Activated CD4-positive, alpha-beta T cell treated with anti-CD3 and anti-CD28 coated beads, Interleukin-2, amount 10 ng/mL, durations not matched to agents 7 days and 5 days (primary cell): ENCODE results near the gene CHEK1. TPM values are rescaled to one million over a fixed set of nuclear protein-coding genes. Genes with fewer than 3 reads are reported as not detected.
"Not testable (repeated sequence)": the region's sequence is repeated elsewhere in the genome, so short reads cannot be mapped to it uniquely, and the experiment has no call there.

Experiments used
- CTCF ChIA-PET: fragments of 350-600 bp; sonication (Branson Sonifier 250); formaldehyde crosslinking; loops from one replicate; lab custom pipeline; 2021; ENCODE audit warnings: antibody characterized with exemption; lab: Charles Lee
- POLR2A ChIA-PET: fragments of 350-600 bp; sonication (Branson Sonifier 250); formaldehyde crosslinking; loops from one replicate; lab custom pipeline; 2021; ENCODE audit warnings: antibody characterized with exemption; lab: Charles Lee
- DNase-seq: peaks from one replicate; pipeline ENCODE4 v3.0.0-alpha.2; 2020
- H3K27ac Mint-ChIP-seq: one replicate; pipeline ENCODE4 v1.8.0; 2021; ENCODE audit warnings: mild to moderate bottlenecking, moderate library complexity, mixed read lengths
- H3K27me3 Mint-ChIP-seq: one replicate; pipeline ENCODE4 v1.8.0; 2021; ENCODE audit warnings: mixed read lengths
- H3K36me3 Mint-ChIP-seq: one replicate; pipeline ENCODE4 v1.8.0; 2021; ENCODE audit warnings: low read depth, mixed read lengths
- H3K4me1 Mint-ChIP-seq: one replicate; pipeline ENCODE4 v1.8.0; 2021; ENCODE audit warnings: mixed read lengths
- H3K4me3 Mint-ChIP-seq: one replicate; pipeline ENCODE4 v1.8.0; 2021; ENCODE audit warnings: mild to moderate bottlenecking, moderate library complexity, mixed read lengths
- H3K9me3 Mint-ChIP-seq: one replicate; pipeline ENCODE4 v1.8.0; 2021; ENCODE audit warnings: mixed read lengths
- total RNA-seq, 2 experiments: library from RNA; stranded (reverse); gene quantifications; one replicate each; pipeline ENCODE4 v1.2.3, GENCODE V29; 2021

Gene CHEK1
- 10 to 100 TPM; 81.4 to 87.2 TPM for total RNA-seq

DNA sequence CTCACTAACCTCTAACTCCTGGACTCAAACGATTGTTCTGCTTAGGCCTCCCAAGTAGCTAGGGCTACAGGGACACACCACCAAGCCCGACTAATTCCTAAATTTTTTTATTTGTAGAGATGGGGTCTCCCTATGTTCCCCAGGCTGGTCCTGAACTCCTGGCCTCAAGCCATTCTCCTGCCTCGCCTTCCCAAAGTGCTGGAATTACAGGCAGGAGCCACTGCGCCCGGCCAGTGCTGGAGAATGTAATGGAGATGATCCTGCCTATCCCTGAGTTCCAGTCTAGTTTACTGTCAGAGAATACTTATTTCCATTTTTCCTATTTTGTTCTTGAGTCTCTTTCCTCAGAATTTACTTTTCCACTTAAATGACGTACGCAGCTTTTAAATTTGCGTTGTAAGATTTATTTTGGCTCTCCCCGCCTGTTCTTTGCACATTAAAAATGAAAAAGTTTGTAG, at the start of gene CHEK1:
CHEK1 (plus strand) TSS at position 408 of the 458 bp plus-strand sequence. CDS start 1,606 bp downstream, outside the sequence.
- H3K27me3 Mint-ChIP-seq, result no peaks in the 10 kb centered on the region
- H3K9me3 Mint-ChIP-seq, result no peaks in the 10 kb centered on the region
- H3K27ac Mint-ChIP-seq, result peak within 1 kb of the TSS; percentile 100
- peaks cover 40% of the 10 kb centered on the region for H3K4me1 Mint-ChIP-seq
- no peak for DNase-seq
- peaks cover 33% of the 10 kb centered on the region for H3K36me3 Mint-ChIP-seq
- peak within 1 kb of the TSS; percentile 87 for H3K4me3 Mint-ChIP-seq
- POLR2A ChIA-PET, result interaction anchor here (0.6 kb wide), 1 partner anchor 1930 kb away, joined by 4 read pairs; no protein-coding TSS in a partner anchor
- CTCF ChIA-PET, result interaction anchor here (0.8 to 2.5 kb wide), 6 partner anchors 9 to 263 kb away, joined by 3 to 8 read pairs (median 3); partner anchors contain the start of gene HYLS1

DNA sequence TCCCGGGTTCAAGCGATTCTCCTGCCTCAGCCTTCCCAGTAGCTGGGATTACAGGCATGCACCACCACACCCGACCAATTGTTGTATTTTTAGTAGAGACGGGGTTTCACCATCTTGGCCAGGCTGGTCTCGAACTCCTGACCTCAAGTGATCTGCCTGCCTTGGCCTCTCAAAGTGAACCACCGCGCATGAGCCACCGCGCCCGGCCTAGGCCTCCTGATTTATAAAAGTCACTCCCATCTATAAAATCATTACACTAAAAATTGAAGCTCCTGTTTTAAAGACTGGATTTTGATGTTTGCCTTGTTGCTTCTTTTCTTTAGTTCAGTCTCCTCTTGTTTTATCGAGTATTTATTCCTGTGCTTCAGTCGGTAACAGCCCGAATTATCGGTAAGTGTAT, 47.8 kb upstream of the CHEK1 start:
- H3K27me3 Mint-ChIP-seq, DNase-seq, H3K4me1 Mint-ChIP-seq, H3K4me3 Mint-ChIP-seq, POLR2A ChIA-PET, H3K27ac Mint-ChIP-seq, H3K9me3 Mint-ChIP-seq: not testable (repeated sequence)
- CTCF ChIA-PET, result interaction anchor here (0.8 kb wide), 1 partner anchor 10 kb away, joined by 3 read pairs; no protein-coding TSS in a partner anchor
- H3K36me3 Mint-ChIP-seq, result peaks cover 43% of the 10 kb centered on the region

DNA sequence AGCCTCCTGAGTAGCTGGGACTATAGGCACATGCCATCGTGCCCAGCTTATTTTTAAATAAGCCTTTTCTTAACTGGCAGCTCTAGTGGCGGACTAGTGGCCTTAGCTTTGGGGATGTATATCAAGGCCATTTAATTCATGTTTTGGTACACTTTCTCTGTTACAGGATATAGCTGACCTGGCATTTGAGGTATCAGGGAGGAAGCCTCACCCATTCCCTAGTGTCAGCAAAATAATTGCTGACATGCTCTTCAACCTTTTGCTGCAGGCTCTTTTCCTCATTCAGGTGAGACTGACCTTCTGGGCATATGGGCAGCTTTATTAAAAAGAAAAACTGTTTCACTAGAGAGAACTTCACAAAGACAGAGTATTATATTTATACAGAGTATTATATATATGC, 46.2 kb upstream of the CHEK1 start:
- no peaks in the 10 kb centered on the region for H3K9me3 Mint-ChIP-seq
- POLR2A ChIA-PET, result no interaction called here
- no peak overlapping the region for H3K4me3 Mint-ChIP-seq
- CTCF ChIA-PET, result interaction anchor here (0.6 to 0.8 kb wide), 2 partner anchors 9 kb away, joined by 3 to 5 read pairs; partner anchors contain the start of gene EI24
- H3K27me3 Mint-ChIP-seq, result no peaks in the 10 kb centered on the region
- DNase-seq, result no peak
- peaks cover 48% of the 10 kb centered on the region for H3K36me3 Mint-ChIP-seq
- no peak overlapping the region for H3K27ac Mint-ChIP-seq
- no peaks in the 10 kb centered on the region for H3K4me1 Mint-ChIP-seq

DNA sequence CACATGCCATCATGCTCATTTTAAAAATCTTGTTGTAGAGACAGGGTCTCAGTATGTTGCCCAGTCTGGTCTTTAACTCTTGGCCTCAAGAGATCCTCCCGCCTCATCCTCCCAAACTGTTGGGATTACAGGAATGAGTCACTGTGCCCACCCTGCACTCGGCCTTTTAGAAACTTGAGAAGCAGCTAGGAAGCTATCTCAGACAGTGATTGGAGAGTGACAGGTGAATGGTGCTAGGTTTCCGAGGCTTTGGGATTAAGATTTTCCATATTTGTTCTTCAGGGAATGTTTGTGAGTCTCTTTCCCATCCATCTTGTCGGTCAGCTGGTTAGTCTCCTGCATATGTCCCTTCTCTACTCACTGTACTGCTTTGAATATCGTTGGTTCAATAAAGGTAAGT, 45.2 kb upstream of the CHEK1 start:
- DNase-seq, result no peak
- CTCF ChIA-PET, result interaction anchor here (0.8 to 1.6 kb wide), 2 partner anchors 10 to 11 kb away, joined by 4 to 5 read pairs; no protein-coding TSS in a partner anchor
- H3K9me3 Mint-ChIP-seq, result no peaks in the 10 kb centered on the region
- H3K4me3 Mint-ChIP-seq, result no peak overlapping the region
- H3K27me3 Mint-ChIP-seq, result no peaks in the 10 kb centered on the region
- peaks cover 47% of the 10 kb centered on the region for H3K36me3 Mint-ChIP-seq
- no peak overlapping the region for H3K27ac Mint-ChIP-seq
- POLR2A ChIA-PET, result no interaction called here
- no peaks in the 10 kb centered on the region for H3K4me1 Mint-ChIP-seq

DNA sequence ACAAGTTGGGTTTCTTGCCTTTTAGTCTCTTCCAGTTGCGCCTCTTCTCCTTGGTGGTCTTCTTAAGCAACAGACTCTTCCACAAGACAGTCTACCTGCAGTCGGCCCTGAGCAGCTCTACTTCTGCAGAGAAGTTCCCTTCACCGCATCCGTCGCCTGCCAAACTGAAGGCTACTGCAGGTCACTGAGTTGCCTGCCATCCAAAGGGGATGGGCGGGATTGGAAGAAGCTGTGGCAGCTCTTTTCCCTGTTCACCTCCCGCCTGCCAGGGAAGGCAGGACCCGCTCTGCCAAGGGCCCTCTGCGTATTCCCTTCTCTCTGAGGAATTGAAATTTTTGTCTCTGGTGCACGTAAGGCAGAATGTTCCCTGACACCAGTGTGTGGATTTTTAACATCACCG, 41.5 kb upstream of the CHEK1 start:
- ChIA-PET POLR2A (no interaction called here), CTCF (interaction anchor here (0.6 to 4.0 kb wide), 2 partner anchors 13 to 180 kb away, joined by 3 to 20 read pairs; partner anchors contain the start of gene EI24)
- DNase-seq, result no peak
- Mint-ChIP-seq H3K36me3 (peaks cover 28% of the 10 kb centered on the region), H3K4me1 (peaks cover 3% of the 10 kb centered on the region), H3K27ac (no peak overlapping the region), H3K27me3 (no peaks in the 10 kb centered on the region), H3K4me3 (no peak overlapping the region), H3K9me3 (no peaks in the 10 kb centered on the region)

DNA sequence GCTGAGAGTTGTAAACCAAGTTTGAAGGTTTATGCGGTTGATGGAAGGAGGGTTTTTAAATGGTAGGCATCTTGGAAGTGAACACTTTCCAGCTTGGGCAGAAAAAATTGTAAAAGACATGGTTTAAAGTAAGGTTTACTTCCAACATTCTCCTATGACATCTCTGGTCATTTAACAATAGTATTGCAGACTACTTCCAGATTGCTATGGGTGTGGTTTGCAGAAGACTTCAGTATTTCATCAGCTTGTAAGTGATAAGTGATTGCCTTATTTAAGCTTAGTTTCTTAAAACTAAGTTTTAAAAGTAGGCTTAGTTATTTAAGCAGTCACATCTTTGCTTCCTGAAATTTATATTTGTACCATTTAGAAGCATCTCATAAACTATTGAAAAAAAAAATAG, 39.5 kb upstream of the CHEK1 start:
- H3K27ac Mint-ChIP-seq, result peak overlapping the region; percentile 46
- ChIA-PET CTCF (interaction anchor here (0.7 kb wide), 1 partner anchor 17 kb away, joined by 3 read pairs; no protein-coding TSS in a partner anchor), POLR2A (no interaction called here)
- peaks cover 21% of the 10 kb centered on the region for H3K36me3 Mint-ChIP-seq
- H3K9me3 Mint-ChIP-seq, result no peaks in the 10 kb centered on the region
- DNase-seq, result no peak
- peaks cover 7% of the 10 kb centered on the region for H3K4me1 Mint-ChIP-seq
- no peaks in the 10 kb centered on the region for H3K27me3 Mint-ChIP-seq
- H3K4me3 Mint-ChIP-seq, result no peak overlapping the region

DNA sequence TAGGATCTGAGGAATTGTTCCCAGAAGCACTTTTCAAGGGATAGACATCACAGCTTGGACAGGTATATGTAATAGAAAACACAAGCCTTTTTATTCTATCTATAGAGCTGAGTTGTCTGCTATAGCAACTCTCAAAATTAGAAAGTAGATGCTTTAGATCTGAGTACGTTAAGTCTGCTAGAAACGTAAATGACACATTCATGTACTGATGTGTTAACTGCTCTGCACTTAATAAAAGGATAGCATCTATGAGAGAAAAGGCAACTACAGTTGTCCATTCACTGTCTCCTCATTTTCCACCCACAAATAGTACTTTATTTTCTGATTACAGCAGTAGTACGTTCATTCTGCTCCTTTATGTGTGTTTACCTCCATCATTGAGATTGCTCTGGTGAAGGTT, 38.3 kb upstream of the CHEK1 start:
- Mint-ChIP-seq H3K36me3 (peaks cover 17% of the 10 kb centered on the region), H3K4me3 (no peak overlapping the region), H3K4me1 (peaks cover 11% of the 10 kb centered on the region), H3K9me3 (no peaks in the 10 kb centered on the region), H3K27me3 (no peaks in the 10 kb centered on the region), H3K27ac (no peak overlapping the region)
- no peak for DNase-seq
- CTCF ChIA-PET, result no interaction called here
- POLR2A ChIA-PET, result interaction anchor here (0.6 kb wide), 1 partner anchor 12 kb away, joined by 3 read pairs; no protein-coding TSS in a partner anchor

DNA sequence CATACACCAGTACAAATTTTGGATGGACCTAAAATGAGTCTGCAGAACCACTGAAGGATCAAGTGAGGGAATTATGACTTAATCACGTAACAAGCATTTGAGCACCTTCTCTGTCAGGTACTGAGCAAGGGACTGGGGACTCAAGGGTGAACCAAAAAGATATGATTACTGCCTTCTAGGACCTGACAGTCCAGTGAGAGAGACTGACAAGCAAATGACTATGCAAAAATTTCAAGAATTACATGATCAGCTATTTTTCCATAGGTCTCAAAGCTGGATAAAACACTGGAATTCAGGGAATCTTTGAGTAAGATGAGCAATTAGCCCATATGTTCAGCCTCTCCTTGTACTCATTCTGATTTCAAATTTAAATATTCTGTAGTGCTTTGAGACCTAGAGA, 37.5 kb upstream of the CHEK1 start:
- Mint-ChIP-seq H3K27me3 (no peaks in the 10 kb centered on the region), H3K4me3 (no peak overlapping the region), H3K36me3 (peaks cover 17% of the 10 kb centered on the region), H3K27ac (no peak overlapping the region), H3K9me3 (no peaks in the 10 kb centered on the region), H3K4me1 (peaks cover 12% of the 10 kb centered on the region)
- ChIA-PET POLR2A (no interaction called here), CTCF (interaction anchor here (1.1 to 1.2 kb wide), 2 partner anchors 9 to 10 kb away, joined by 3 to 5 read pairs; no protein-coding TSS in a partner anchor)
- no peak for DNase-seq

DNA sequence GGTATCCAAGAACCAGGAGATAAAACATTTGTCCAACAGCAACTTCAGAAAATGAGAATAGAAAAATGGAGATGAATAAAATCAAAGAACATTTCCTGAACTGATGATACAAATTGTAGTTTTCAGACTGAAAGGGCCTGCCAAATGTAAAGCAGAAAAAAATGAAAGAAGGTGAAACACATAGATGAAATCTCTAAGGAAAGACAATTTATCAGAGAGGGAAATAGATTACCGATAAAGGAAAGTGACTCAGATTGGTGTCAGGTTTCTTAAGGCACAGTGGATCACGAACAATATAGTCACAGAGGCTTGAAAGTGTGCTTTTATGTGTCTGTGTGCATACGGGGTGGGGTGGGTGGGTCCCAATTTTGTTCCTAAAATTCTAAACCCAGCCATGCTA, 36.5 kb upstream of the CHEK1 start:
- H3K4me1 Mint-ChIP-seq, result peaks cover 13% of the 10 kb centered on the region
- H3K27ac Mint-ChIP-seq, result no peak overlapping the region
- no peaks in the 10 kb centered on the region for H3K9me3 Mint-ChIP-seq
- POLR2A ChIA-PET, result no interaction called here
- H3K27me3 Mint-ChIP-seq, result no peaks in the 10 kb centered on the region
- peaks cover 11% of the 10 kb centered on the region for H3K36me3 Mint-ChIP-seq
- CTCF ChIA-PET, result no interaction called here
- DNase-seq, result no peak
- no peak overlapping the region for H3K4me3 Mint-ChIP-seq

DNA sequence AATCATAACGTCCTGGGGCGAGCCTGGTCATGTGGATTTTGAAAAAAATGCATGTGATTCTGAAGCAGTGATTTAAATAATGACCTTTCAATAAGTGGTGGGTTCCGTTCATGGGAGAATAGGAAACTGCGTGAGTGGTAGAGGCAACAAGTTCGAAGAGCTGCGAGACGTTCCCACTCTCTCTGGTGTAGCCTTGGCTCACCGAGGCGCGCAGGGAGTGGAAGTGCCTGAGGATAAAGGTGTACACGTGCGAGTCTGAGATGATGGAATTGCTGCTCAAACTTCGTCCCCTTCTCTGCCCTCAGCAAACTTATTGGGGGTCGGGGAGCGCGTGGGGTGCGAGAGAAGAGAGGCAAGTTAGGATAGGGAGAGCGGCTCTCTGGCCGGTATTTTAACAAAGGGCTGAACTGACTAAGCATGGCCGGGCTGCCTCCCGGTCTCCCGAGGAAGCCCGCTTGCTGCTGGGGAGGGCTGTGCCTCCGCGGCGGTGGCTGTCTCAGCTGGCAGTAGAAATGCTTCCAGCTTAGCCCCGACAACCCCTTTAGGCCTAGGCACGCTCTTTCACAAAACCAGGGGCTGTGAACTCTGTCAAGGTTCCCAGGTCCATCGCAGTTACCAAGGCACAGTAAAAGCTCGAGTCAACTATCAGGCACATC, 33.2 kb upstream of the CHEK1 start:
- H3K27ac Mint-ChIP-seq, result peak overlapping the region; percentile 95
- H3K27me3 Mint-ChIP-seq, result no peaks in the 10 kb centered on the region
- peaks cover 41% of the 10 kb centered on the region for H3K4me1 Mint-ChIP-seq
- peak overlapping the region; percentile 91 for H3K4me3 Mint-ChIP-seq
- H3K9me3 Mint-ChIP-seq, result no peaks in the 10 kb centered on the region
- CTCF ChIA-PET, result interaction anchor here (0.6 to 2.9 kb wide), 6 partner anchors 10 to 30 kb away, joined by 3 to 12 read pairs (median 4); partner anchors contain the start of gene EI24
- peak; percentile 39 for DNase-seq
- peaks cover 20% of the 10 kb centered on the region for H3K36me3 Mint-ChIP-seq
- POLR2A ChIA-PET, result interaction anchor here (1.0 kb wide), 1 partner anchor 295 kb away, joined by 3 read pairs; the partner anchor contains the start of gene HYLS1

DNA sequence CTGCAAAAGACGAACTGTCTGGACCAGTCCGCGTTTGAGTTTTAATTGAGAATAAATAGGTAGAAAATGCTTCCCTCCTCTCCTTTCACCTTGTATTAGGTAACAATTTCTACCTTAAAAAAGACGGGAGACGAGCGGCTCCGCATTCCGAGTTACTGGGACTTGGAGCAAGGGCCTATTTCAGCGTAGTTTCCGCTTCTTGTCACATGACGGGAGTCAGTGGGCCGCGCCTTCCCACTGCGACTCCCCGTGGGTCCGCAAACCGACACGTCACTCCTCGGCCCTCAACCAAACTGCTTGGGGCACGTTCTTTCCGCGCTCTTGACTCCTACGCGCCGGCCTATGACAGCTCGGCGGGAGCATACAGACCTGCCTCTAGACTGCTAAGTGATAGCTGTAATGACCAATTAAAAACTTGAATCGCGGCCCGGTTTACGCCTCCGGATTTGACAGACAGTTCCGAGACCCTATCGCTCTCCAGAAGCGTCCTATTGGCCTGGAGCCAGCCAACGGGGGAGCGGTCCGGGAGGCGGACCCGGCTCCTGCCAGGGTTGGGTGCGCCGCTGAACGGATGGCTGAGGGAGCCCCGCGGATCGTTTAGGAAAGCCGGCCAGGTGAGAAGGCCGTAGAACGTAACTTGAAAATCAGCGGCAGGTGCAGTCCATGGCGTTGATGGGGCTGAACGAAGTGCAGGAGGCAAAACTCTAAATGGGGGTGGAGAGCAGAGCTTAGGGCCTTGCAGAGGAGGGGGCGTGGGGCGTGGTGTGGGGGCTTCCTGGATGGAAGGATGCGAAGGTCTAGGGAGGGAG, 32.5 kb upstream of the CHEK1 start, which contains the start of gene STT3A:
STT3A (plus strand) TSS at position 548 of the 809 bp plus-strand sequence. CDS start 3,064 bp downstream, outside the sequence.
- peak within 1 kb of the TSS; percentile 95 for H3K27ac Mint-ChIP-seq
- H3K4me3 Mint-ChIP-seq, result peak within 1 kb of the TSS; percentile 91
- CTCF ChIA-PET, result interaction anchor here (0.8 to 2.9 kb wide), 5 partner anchors 10 to 30 kb away, joined by 3 to 12 read pairs (median 3); partner anchors contain the start of gene EI24
- H3K27me3 Mint-ChIP-seq, result no peaks in the 10 kb centered on the region
- H3K36me3 Mint-ChIP-seq, result peaks cover 25% of the 10 kb centered on the region
- H3K9me3 Mint-ChIP-seq, result no peaks in the 10 kb centered on the region
- POLR2A ChIA-PET, result interaction anchor here (1.0 kb wide), 1 partner anchor 295 kb away, joined by 3 read pairs; the partner anchor contains the start of gene HYLS1
- peaks cover 41% of the 10 kb centered on the region for H3K4me1 Mint-ChIP-seq
- peak; percentile 97 for DNase-seq

DNA sequence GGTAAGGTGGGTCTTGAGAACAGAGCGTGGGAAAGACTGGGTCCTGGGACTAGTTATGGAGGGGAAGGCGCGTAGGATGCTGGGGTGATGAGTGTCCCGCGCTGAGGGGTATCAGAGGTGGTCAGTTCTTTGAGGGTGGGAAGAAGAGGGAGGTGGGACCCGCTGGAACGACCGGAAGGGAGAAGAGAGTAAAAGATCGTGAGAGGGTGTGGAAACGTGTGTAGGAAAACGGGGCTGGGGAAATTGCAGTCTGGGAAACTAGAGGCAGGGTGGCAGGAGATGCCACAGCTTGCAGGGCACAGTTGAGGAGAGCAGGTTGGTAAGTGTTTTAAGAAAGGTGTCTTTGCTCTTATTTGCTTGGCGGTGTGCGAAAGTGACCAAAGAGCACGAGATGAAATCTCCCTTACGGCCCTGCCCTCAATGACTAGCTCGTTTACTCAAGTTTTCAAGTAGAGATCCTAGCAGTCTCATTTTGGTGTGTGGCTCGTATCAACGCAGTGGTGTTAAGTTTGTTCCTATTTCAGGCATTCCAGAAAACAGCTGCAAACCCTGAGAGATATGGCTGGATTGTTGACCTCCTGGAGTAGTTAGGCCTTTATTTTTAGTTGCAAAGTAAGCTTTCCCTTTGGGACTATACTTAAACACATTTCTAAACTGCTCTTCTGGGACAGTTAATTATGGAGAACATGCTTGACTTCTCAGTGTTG, 31.7 kb upstream of the CHEK1 start:
- peaks cover 31% of the 10 kb centered on the region for H3K36me3 Mint-ChIP-seq
- CTCF ChIA-PET, result interaction anchor here (0.9 to 2.9 kb wide), 4 partner anchors 9 to 27 kb away, joined by 3 to 12 read pairs (median 4); partner anchors contain the start of gene EI24
- H3K27me3 Mint-ChIP-seq, result no peaks in the 10 kb centered on the region
- POLR2A ChIA-PET, result no interaction called here
- no peaks in the 10 kb centered on the region for H3K9me3 Mint-ChIP-seq
- peak overlapping the region; percentile 95 for H3K27ac Mint-ChIP-seq
- peaks cover 40% of the 10 kb centered on the region for H3K4me1 Mint-ChIP-seq
- DNase-seq, result peak; percentile 12
- peak overlapping the region; percentile 91 for H3K4me3 Mint-ChIP-seq
